Measurements from ENCODE around the gene CTNNBL1. TPM values are rescaled to one million over a fixed set of nuclear protein-coding genes. Genes with fewer than 3 reads are reported as not detected.

CTNNBL1 gene
- total RNA-seq, 2 experiments from 2014 or later = 67.3 to 74.9 TPM

- no peak for ATAC-seq
- CTCF ChIA-PET = no interaction called here
- H3K36me3 Mint-ChIP-seq (ENCODE audit: low read depth) = no peaks in the 10 kb centered on the region
- no peaks in the 10 kb centered on the region for H3K9me3 Mint-ChIP-seq
- H3K27me3 Mint-ChIP-seq = no peaks in the 10 kb centered on the region
- intact Hi-C loops (cut with micrococcal nuclease) = no loop called here
- no peaks in the 10 kb centered on the region for H3K4me1 Mint-ChIP-seq (ENCODE audit: low read depth)
- TF ChIP-seq CTCF (IDR thresholded peaks at IDR 0.05) = no peak
- POLR2A ChIA-PET = no interaction called here
- H3K4me3 Mint-ChIP-seq = no peak overlapping the region
- no peak for DNase-seq
- no peak overlapping the region for H3K27ac Mint-ChIP-seq
These were observed 189.3 kb downstream of the CTNNBL1 start for GRCh38 chr20:37882961-37883712.

- H3K9me3 Mint-ChIP-seq = no peaks in the 10 kb centered on the region
- intact Hi-C loops (cut with micrococcal nuclease) = no loop called here
- CTCF ChIA-PET = no interaction called here
- no peak for ATAC-seq
- DNase-seq = no peak
- no peak for TF ChIP-seq CTCF (IDR thresholded peaks at IDR 0.05)
- POLR2A ChIA-PET = no interaction called here
- H3K27me3 Mint-ChIP-seq = no peaks in the 10 kb centered on the region
- H3K4me3 Mint-ChIP-seq = no peak overlapping the region
- no peak overlapping the region for H3K27ac Mint-ChIP-seq
- H3K36me3 Mint-ChIP-seq (ENCODE audit: low read depth) = no peaks in the 10 kb centered on the region
- H3K4me1 Mint-ChIP-seq (ENCODE audit: low read depth) = no peaks in the 10 kb centered on the region
These were observed 191.2 kb downstream of the CTNNBL1 start for GRCh38 chr20:37885042-37885441.

- CTCF ChIA-PET = no interaction called here
- H3K4me3 Mint-ChIP-seq = no peak overlapping the region
- intact Hi-C loops (cut with micrococcal nuclease) = no loop called here
- no peak overlapping the region for H3K27ac Mint-ChIP-seq
- H3K36me3 Mint-ChIP-seq (ENCODE audit: low read depth) = no peaks in the 10 kb centered on the region
- no peaks in the 10 kb centered on the region for H3K4me1 Mint-ChIP-seq (ENCODE audit: low read depth)
- POLR2A ChIA-PET = no interaction called here
- H3K27me3 Mint-ChIP-seq = no peaks in the 10 kb centered on the region
- H3K9me3 Mint-ChIP-seq = no peaks in the 10 kb centered on the region
- ATAC-seq (no peak), DNase-seq (no peak)
- no peak for TF ChIP-seq CTCF (IDR thresholded peaks at IDR 0.05)
These were observed 192.0 kb downstream of the CTNNBL1 start for GRCh38 chr20:37885593-37886503.

- H3K27ac Mint-ChIP-seq = no peak overlapping the region
- H3K27me3 Mint-ChIP-seq = no peaks in the 10 kb centered on the region
- ChIA-PET CTCF (no interaction called here), POLR2A (no interaction called here)
- no peaks in the 10 kb centered on the region for H3K4me1 Mint-ChIP-seq (ENCODE audit: low read depth)
- H3K4me3 Mint-ChIP-seq = no peak overlapping the region
- no peak for TF ChIP-seq CTCF (IDR thresholded peaks at IDR 0.05)
- no peak for DNase-seq
- ATAC-seq = no peak
- intact Hi-C loops (cut with micrococcal nuclease) = no loop called here
- no peaks in the 10 kb centered on the region for H3K9me3 Mint-ChIP-seq
- no peaks in the 10 kb centered on the region for H3K36me3 Mint-ChIP-seq (ENCODE audit: low read depth)
These were observed 193.0 kb downstream of the CTNNBL1 start for GRCh38 chr20:37886851-37887297.

GRCh38 chr20:37888641-37889040 lies 194.8 kb downstream of the CTNNBL1 start:
- ChIA-PET POLR2A (no interaction called here), CTCF (no interaction called here)
- Mint-ChIP-seq H3K4me1 (ENCODE audit: low read depth) (no peaks in the 10 kb centered on the region), H3K27me3 (no peaks in the 10 kb centered on the region), H3K27ac (no peak overlapping the region), H3K4me3 (no peak overlapping the region), H3K9me3 (no peaks in the 10 kb centered on the region), H3K36me3 (ENCODE audit: low read depth) (no peaks in the 10 kb centered on the region)
- no peak for DNase-seq
- no peak for ATAC-seq
- no peak for TF ChIP-seq CTCF (IDR thresholded peaks at IDR 0.05)
- intact Hi-C loops (cut with micrococcal nuclease) = no loop called here
